Measurements from ENCODE around the gene DOCK3. TPM values are rescaled to one million over a fixed set of nuclear protein-coding genes. Genes with fewer than 3 reads are reported as not detected.

DOCK3 gene
- total and polyA plus RNA-seq, 9 donors = 0.04 to 0.71 (median 0.27) TPM; not detected in 1

DNA sequence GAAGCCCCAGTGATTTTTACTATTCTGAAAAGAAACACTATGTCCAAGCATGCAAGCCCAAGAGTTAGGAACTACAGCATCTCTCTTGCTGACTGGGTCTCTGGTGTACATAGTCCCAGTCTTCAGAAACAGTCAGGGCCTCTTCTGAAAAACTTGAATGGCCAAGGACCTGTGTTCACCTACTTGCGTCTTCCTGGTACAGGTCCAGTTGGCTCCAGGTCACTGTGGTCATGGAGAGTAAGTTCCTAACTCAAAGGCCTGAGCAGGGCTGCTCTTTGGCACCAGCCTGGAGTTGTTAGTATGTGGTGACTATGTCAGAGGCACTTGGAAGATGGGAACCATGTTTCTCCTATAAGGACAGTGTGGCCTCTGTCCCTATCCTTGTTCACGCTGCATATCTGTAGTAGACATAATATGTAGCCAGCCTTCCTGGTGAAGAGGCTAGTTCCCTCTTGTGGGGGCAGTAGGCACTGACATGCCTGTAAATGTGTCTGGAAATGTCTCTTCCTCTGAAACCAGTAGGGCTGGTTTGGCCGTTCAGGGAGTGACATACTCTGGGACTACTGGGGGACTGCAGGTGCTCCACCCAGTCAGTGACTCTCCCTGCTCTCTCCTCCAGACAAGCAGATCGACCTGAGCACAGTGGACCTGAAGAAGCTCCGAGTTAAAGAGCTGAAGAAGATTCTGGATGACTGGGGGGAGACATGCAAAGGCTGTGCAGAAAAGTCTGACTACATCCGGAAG, 713.7 kb downstream of the DOCK3 start:
- Histone ChIP-seq H3K27ac (no peak overlapping the region), H3K36me3 (no peaks in the 10 kb centered on the region), H3K9me3 (no peaks in the 10 kb centered on the region), H3K27me3 (no peaks in the 10 kb centered on the region), H3K4me3 (no peak overlapping the region), H3K4me1 (ENCODE audit: insufficient read depth) (peaks cover 13% of the 10 kb centered on the region)
- intact Hi-C loops (cut with DNase I) = loop anchor here in 3 of 4 donors (5.0 to 10.0 kb wide), 4 partner anchors 286 to 776 kb away; partner anchors contain the start of genes CISH (in 2 of the 3), MAPKAPK3 (in 2 of the 3) and TEX264 (in 1 of the 3)
- 71 to 87% (median 72%) methylated on average over 6 of the region's 6 CpGs for WGBS, 3 donors
- no peak for TF ChIP-seq POLR2A (IDR thresholded peaks at IDR 0.05)
- TF ChIP-seq, protein P1, sequence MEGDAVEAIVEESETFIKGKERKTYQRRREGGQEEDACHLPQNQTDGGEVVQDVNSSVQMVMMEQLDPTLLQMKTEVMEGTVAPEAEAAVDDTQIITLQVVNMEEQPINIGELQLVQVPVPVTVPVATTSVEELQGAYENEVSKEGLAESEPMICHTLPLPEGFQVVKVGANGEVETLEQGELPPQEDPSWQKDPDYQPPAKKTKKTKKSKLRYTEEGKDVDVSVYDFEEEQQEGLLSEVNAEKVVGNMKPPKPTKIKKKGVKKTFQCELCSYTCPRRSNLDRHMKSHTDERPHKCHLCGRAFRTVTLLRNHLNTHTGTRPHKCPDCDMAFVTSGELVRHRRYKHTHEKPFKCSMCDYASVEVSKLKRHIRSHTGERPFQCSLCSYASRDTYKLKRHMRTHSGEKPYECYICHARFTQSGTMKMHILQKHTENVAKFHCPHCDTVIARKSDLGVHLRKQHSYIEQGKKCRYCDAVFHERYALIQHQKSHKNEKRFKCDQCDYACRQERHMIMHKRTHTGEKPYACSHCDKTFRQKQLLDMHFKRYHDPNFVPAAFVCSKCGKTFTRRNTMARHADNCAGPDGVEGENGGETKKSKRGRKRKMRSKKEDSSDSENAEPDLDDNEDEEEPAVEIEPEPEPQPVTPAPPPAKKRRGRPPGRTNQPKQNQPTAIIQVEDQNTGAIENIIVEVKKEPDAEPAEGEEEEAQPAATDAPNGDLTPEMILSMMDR (IDR thresholded peaks at IDR 0.05) = no peak
- TF ChIP-seq EP300 (IDR thresholded peaks at IDR 0.05) = no peak
- no peak for DNase-seq

DNA sequence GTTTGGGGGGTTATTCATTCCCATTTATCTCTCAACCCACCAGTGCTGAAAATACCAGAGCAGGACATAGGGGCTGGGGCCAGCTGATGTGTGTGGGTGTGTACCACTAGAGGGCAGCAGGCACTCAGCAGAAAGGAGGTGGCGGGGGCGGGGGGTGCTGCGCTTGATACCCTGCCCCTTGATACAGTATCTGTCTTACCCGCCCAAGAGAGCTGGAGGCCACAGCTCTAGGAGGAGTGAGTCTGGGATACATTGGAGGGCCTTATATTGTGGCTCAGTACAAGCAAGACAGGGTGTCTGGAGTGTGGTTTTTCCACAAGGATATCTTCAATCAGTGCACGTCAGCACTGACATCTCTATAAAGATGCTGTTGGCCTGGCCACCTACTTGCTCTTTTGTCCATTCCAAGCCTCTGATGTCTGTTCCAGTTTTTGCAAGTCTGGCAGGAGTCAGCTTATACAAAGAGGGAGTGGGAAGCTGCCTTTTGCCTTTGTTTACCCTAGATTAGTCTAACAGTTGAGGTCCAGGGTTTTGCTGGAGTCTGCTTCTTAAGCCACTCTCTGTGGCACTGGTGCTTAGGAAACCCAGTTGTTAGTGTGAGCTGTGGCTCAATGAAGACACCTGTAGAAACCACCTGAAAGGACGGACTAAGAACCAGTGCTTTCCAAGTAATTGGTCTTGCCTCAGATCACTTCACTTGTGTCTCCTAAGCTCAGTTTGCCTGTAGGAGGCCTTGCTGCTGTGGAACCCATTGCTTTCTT, 714.9 kb downstream of the DOCK3 start:
- no peak for DNase-seq
- intact Hi-C loops (cut with DNase I) = loop anchor here (5.0 to 10.0 kb wide), 7 partner anchors 283 to 777 kb away; partner anchors contain the start of genes MAPKAPK3 (in 3 of the 4), CISH (in 2 of the 4) and TEX264 (in 2 of the 4)
- TF ChIP-seq POLR2A (IDR thresholded peaks at IDR 0.05) (no peak), EP300 (IDR thresholded peaks at IDR 0.05) (no peak)
- TF ChIP-seq, protein P1 (IDR thresholded peaks at IDR 0.05) = no peak
- H3K4me1 ChIP-seq (ENCODE audit: insufficient read depth) = peaks cover 15% of the 10 kb centered on the region
- no peak overlapping the region for H3K27ac ChIP-seq
- no peaks in the 10 kb centered on the region for H3K36me3 ChIP-seq
- no peaks in the 10 kb centered on the region for H3K27me3 ChIP-seq
- WGBS, 3 donors = 61 to 78% (median 64%) methylated on average over 6 of the region's 6 CpGs
- H3K4me3 ChIP-seq = no peak overlapping the region
- H3K9me3 ChIP-seq = no peaks in the 10 kb centered on the region

DNA sequence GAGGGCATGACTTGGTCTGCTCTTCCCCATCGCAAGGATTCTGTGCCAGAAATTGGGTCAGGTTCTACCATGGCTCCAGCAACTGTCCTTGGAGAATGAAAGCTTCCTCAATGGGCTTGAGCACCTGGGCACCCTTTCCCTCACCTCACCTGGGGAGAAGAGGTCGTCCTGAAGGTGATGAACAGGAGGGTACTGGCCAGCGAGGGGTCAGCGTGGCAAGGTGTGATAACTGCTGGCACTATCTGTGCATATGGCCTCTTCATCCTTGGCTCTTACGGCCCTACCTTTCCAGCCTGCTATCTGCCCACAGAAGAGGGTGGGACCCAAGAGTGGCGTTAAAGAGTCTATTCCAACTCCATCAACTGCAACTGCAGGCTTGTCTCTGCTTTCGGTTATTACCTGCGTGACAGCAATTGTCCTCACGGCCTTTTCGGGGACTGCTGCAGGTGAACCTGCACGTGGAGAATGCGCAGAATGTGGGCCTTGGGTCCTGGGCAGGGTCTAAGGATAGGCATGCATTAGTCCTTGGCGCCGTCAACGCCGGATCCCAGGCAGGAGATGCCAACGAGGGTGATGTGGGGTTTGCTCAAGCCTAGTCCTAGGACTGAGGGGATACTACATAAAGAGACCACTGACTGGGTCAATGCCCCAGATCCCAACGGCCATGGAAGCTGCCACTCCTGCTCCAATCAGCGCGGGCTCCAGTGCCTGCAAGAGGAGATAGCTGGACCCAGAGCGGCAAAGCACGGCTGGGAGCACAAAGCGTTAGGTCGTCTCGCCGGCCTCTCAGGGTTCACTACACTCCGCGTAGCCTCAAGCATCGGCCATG, 715.7 kb downstream of the DOCK3 start:
- intact Hi-C loops (cut with DNase I) = loop anchor here (5.0 to 10.0 kb wide), 4 partner anchors 282 to 773 kb away; partner anchors contain the start of genes MAPKAPK3 (in 1 of the 4) and TEX264 (in 1 of the 4)
- WGBS, 3 donors = 36 to 44% (median 40%) methylated on average over 28 to 29 of the region's 29 CpGs

More for the DNA sequence above, 715.7 kb downstream of the DOCK3 start:
- no peaks in the 10 kb centered on the region for H3K27me3 ChIP-seq
- H3K27ac ChIP-seq = peak overlapping the region in 1 of 2 donors; percentile 88
- peaks cover 15% of the 10 kb centered on the region for H3K4me1 ChIP-seq (ENCODE audit: insufficient read depth)
- peak overlapping the region; percentile 77 for H3K4me3 ChIP-seq
- no peaks in the 10 kb centered on the region for H3K36me3 ChIP-seq
- H3K9me3 ChIP-seq = no peaks in the 10 kb centered on the region
- DNase-seq = no peak
- no peak for TF ChIP-seq EP300 (IDR thresholded peaks at IDR 0.05)
- TF ChIP-seq, protein P1 (IDR thresholded peaks at IDR 0.05) = peak in 1 of 3 donors; percentile 92

Measured in ovary (tissue), 9 donors.